Suprapubic skin (tissue), 4 donors: ENCODE results near the gene UVRAG. TPM values are rescaled to one million over a fixed set of nuclear protein-coding genes. Genes with fewer than 3 reads are reported as not detected.

Source experiments
- DNase-seq, 2 donors: peaks; one replicate each; pipeline ENCODE4 v3.0.0-alpha.2; 2019; ENCODE audit warnings: low spot score in 2 of 2
- H3K27ac ChIP-seq: fragments of 200-600 bp; sonication (generic); one replicate; pipeline ENCODE4 v1.5.1; 2019
- H3K27me3 ChIP-seq: fragments of 200-600 bp; sonication (generic); one replicate; pipeline ENCODE4 v1.5.1; 2019
- H3K36me3 ChIP-seq: fragments of 200-600 bp; sonication (generic); one replicate; pipeline ENCODE4 v1.5.1; 2019
- H3K4me1 ChIP-seq: fragments of 200-600 bp; sonication (generic); one replicate; pipeline ENCODE4 v1.5.1; 2019
- H3K4me3 ChIP-seq: fragments of 200-600 bp; sonication (generic); one replicate; pipeline ENCODE4 v1.5.1; 2019; ENCODE audit warnings: mild to moderate bottlenecking
- H3K9me3 ChIP-seq: fragments of 200-600 bp; sonication (generic); one replicate; pipeline ENCODE4 v1.5.1; 2019
- EP300 ChIP-seq: sonication (generic); formaldehyde crosslinking; IDR thresholded peaks from one replicate; pipeline ENCODE4 v1.6.1; 2017; ENCODE audit warnings: antibody characterized with exemption
- POLR2A ChIP-seq, 2 donors: fragments of 450-650 bp; IDR thresholded peaks; one replicate each; pipeline ENCODE4 v1.6.1; 2017; ENCODE audit warnings: antibody characterized with exemption in 2 of 2, mild to moderate bottlenecking in 2 of 2, moderate library complexity in 2 of 2
- POLR2AphosphoS5 ChIP-seq, 3 donors: sonication (generic); formaldehyde crosslinking; IDR thresholded peaks; one replicate each; pipeline ENCODE4 v1.6.1; 2017; ENCODE audit warnings: antibody characterized with exemption in 3 of 3
- WGBS: methylation state at CpG from one replicate; pipeline ENCODE4 v1.1.5; 2018; 5-methylcytosine and 5-hydroxymethylcytosine counted together
- total RNA-seq, 4 donors: library from RNA; depleted of rRNA; stranded (reverse); fragments of >200 nt; gene quantifications; one replicate each; pipeline ENCODE4 v1.1.0, GENCODE V29; 2016
- TF ChIP-seq, protein P1 (sequence below), 2 donors: fragments of 200-600 bp in 1 of 2; fragments of 450-650 bp in 1 of 2; sonication (generic) in 1 of 2; IDR thresholded peaks; one replicate each; pipeline ENCODE4 v1.5.1; 2016 to 2019; ENCODE audit warnings: antibody characterized with exemption in 2 of 2, mild to moderate bottlenecking in 1 of 2, moderate library complexity in 1 of 2

The UVRAG gene
- total RNA-seq, 4 donors from 2014 or later: 17.5 to 30.0 (median 22.1) TPM

DNA sequence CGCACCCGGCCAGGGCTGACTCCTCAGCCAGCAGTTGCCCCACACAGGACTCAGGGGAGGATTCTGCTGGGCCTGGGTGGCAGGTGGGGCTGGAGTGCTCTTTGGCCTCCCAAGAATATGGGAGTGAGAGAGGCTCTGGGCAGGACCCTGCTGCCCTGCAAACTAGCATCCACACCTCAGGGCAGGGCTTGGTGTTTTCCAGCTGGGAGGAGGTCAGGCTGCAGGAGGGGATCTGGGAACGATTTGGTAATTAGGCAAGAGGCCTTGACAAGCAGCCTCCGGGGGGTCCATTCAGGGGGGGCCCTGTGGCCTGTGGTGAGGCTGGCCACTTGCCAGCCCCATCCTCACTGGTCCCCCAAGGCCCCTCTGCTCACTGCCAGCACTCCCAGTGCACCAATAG is 355.5 kb downstream of the UVRAG start:
- Histone ChIP-seq H3K4me3 (no peak overlapping the region), H3K27me3 (no peaks in the 10 kb centered on the region), H3K4me1 (no peaks in the 10 kb centered on the region), H3K9me3 (no peaks in the 10 kb centered on the region), H3K27ac (no peak overlapping the region), H3K36me3 (no peaks in the 10 kb centered on the region)
- DNase-seq: no peak
- no peak for TF ChIP-seq EP300
- TF ChIP-seq, protein P1, sequence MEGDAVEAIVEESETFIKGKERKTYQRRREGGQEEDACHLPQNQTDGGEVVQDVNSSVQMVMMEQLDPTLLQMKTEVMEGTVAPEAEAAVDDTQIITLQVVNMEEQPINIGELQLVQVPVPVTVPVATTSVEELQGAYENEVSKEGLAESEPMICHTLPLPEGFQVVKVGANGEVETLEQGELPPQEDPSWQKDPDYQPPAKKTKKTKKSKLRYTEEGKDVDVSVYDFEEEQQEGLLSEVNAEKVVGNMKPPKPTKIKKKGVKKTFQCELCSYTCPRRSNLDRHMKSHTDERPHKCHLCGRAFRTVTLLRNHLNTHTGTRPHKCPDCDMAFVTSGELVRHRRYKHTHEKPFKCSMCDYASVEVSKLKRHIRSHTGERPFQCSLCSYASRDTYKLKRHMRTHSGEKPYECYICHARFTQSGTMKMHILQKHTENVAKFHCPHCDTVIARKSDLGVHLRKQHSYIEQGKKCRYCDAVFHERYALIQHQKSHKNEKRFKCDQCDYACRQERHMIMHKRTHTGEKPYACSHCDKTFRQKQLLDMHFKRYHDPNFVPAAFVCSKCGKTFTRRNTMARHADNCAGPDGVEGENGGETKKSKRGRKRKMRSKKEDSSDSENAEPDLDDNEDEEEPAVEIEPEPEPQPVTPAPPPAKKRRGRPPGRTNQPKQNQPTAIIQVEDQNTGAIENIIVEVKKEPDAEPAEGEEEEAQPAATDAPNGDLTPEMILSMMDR (IDR thresholded peaks at IDR 0.05): no peak
- no peak for TF ChIP-seq POLR2AphosphoS5 (IDR thresholded peaks at IDR 0.05)
- TF ChIP-seq POLR2A (IDR thresholded peaks at IDR 0.05): no peak
- 68% methylated on average over 4 of the region's 4 CpGs for WGBS

DNA sequence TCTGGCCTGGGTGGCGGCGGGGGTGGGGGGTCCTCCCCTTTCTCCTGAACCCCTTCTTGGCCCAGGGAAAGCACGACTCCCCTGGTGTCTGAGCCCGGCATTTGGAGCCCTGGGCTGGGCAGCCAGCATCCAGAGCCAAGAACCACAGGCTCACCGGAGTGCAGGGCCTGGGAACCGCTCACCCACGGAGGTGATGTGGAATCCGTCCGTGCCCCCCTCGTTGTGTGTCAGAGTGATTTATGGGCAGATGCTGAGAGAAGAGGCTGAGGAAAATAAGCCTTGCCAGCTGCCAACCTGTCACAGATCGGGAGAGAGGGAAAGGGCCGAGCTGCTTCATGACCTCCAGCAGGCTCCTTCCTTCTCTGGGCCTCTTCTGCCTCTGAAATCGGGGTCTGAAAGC is 357.6 kb downstream of the UVRAG start:
- WGBS: 72% methylated on average over 11 of the region's 13 CpGs
- TF ChIP-seq POLR2AphosphoS5 (IDR thresholded peaks at IDR 0.05): no peak
- TF ChIP-seq, protein P1 (IDR thresholded peaks at IDR 0.05): no peak
- no peak for TF ChIP-seq EP300
- TF ChIP-seq POLR2A (IDR thresholded peaks at IDR 0.05): no peak
- DNase-seq: no peak
- Histone ChIP-seq H3K9me3 (no peaks in the 10 kb centered on the region), H3K36me3 (no peaks in the 10 kb centered on the region), H3K4me3 (no peak overlapping the region), H3K27ac (no peak overlapping the region), H3K4me1 (no peaks in the 10 kb centered on the region), H3K27me3 (no peaks in the 10 kb centered on the region)

DNA sequence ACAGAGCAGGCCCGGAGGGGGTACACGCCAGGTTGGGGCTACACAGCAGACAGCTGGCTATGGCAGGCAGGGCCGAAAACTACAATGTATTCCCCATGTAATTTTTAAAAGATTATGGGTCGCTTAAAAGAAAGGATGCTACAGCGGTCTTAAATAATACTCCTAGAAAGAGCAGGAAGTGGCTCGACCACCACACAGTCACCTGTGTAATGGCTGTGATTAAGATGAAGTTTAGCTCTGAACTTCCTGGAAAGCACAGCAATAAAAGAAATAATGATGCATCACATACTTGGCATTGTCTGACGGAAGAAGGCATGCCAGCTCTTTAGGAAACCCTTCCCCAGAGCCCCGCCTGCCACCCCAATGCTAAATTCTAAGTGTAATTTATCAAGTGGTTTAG is 358.7 kb downstream of the UVRAG start:
- TF ChIP-seq POLR2A (IDR thresholded peaks at IDR 0.05) (no peak), EP300 (no peak), POLR2AphosphoS5 (IDR thresholded peaks at IDR 0.05) (no peak)
- TF ChIP-seq, protein P1 (IDR thresholded peaks at IDR 0.05): no peak
- Histone ChIP-seq H3K27me3 (no peaks in the 10 kb centered on the region), H3K36me3 (no peaks in the 10 kb centered on the region), H3K27ac (no peak overlapping the region), H3K4me1 (no peaks in the 10 kb centered on the region), H3K4me3 (no peak overlapping the region), H3K9me3 (no peaks in the 10 kb centered on the region)
- no peak for DNase-seq
- WGBS: 73% methylated on average over 8 of the region's 8 CpGs

DNA sequence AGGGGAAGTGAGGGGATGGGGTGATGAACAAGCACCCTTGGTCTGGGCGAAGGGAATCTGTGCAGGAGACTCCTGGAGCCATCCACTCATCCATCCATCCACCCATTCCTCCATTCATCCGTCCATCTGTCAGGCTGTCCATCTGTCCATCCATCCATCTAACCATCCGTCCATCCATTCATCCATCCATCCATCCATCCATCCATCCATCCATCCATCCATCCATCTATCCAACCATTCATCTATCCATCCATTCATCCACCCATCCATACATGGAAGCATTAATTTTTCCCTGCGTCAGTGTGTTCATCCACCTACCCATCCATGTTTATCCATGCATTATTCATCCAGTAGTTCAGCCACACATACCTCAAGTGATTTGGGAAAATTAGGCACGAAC is 359.3 kb downstream of the UVRAG start:
- Histone ChIP-seq H3K9me3 (no peaks in the 10 kb centered on the region), H3K4me1 (no peaks in the 10 kb centered on the region), H3K27me3 (no peaks in the 10 kb centered on the region), H3K4me3 (no peak overlapping the region), H3K27ac (no peak overlapping the region), H3K36me3 (no peaks in the 10 kb centered on the region)
- 94% methylated on average over 5 of the region's 5 CpGs for WGBS
- TF ChIP-seq, protein P1 (IDR thresholded peaks at IDR 0.05): no peak
- TF ChIP-seq POLR2AphosphoS5 (IDR thresholded peaks at IDR 0.05): no peak
- TF ChIP-seq EP300: no peak
- TF ChIP-seq POLR2A (IDR thresholded peaks at IDR 0.05): no peak
- DNase-seq: no peak

DNA sequence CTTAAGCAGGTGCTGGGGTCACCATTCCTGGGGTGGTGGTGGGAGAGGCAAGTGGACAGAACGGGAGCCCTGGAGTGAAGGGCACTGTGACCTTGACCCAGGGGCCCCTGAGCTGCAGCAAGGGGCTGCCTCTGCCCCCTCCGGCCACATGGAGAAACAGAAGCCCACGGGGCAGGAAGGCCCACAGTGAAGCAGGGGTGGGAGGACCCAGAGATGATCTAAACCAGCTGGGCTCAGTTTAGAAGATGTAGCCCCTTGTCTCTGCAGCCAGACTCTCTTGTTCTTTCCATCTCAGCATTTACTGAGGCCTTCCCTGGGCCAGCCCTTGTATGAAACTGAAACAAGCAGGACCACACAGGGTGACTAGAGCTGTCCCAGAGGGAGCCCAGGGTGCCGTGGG is 360.8 kb downstream of the UVRAG start:
- no peak overlapping the region for H3K4me3 ChIP-seq
- TF ChIP-seq EP300 (no peak), POLR2AphosphoS5 (IDR thresholded peaks at IDR 0.05) (no peak), POLR2A (IDR thresholded peaks at IDR 0.05) (no peak)
- TF ChIP-seq, protein P1 (IDR thresholded peaks at IDR 0.05): no peak
- H3K9me3 ChIP-seq: no peaks in the 10 kb centered on the region
- 79% methylated on average over 4 of the region's 4 CpGs for WGBS
- H3K4me1 ChIP-seq: no peaks in the 10 kb centered on the region
- H3K27ac ChIP-seq: no peak overlapping the region
- H3K36me3 ChIP-seq: no peaks in the 10 kb centered on the region
- no peaks in the 10 kb centered on the region for H3K27me3 ChIP-seq
- DNase-seq: no peak
